Neural progenitor cell (in vitro differentiated cells): ENCODE measurements around the gene MMEL1.

Experiments used
- CTCF ChIP-seq: fragments of 200-600 bp; sonication (generic); IDR thresholded peaks from 2 replicates; pipeline ENCODE4 v1.5.1; 2017; ENCODE audit warnings: antibody characterized with exemption, mild to moderate bottlenecking
- EZH2 ChIP-seq: fragments of 200-600 bp; sonication (generic); IDR thresholded peaks from 2 replicates; pipeline ENCODE4 v1.6.1; 2017; ENCODE audit warnings: antibody characterized with exemption, mild to moderate bottlenecking, moderate library complexity

- TF ChIP-seq CTCF (no peak), EZH2 (no peak)
These were observed 43.2 kb downstream of the MMEL1 start for GRCh38 chr1:2589431-2590232.
